Left cardiac atrium (tissue), 4 donors: ENCODE measurements around the gene MDC1. TPM values are rescaled to one million over a fixed set of nuclear protein-coding genes. Genes with fewer than 3 reads are reported as not detected.
"Not testable (repeated sequence)": the region's sequence is repeated elsewhere in the genome, so short reads cannot be mapped to it uniquely, and the experiment has no call there.

Source experiments
- ATAC-seq, 2 donors: fragments of 200-7000 bp; cut with Tn5 transposase; one replicate each; pipeline ENCODE4 v1.9.1; 2020; ENCODE audit warnings: mild to moderate bottlenecking in 2 of 2, moderate library complexity in 2 of 2
- DNase-seq: peaks from one replicate; pipeline ENCODE4 v3.0.0-alpha.2; 2020
- intact Hi-C, 2 donors: fragments of 100-400 bp; cut with DNase I; formaldehyde crosslinking; loops; one replicate each; pipeline versions ENCODE4 v1.14.1 to v1.15.1; 2022 to 2023
- long read RNA-seq: library from polyadenylated mRNA; unstranded; transcript quantifications from one replicate; pipeline ENCODE4 v2.0.0, GENCODE V29; 2021
- total RNA-seq, 2 donors: library from RNA; stranded (reverse); fragmentation: NEBNext Ultra II Directional; extraction: Animal tissue kit (Norgen Biotek cat#: 25700); gene quantifications; one replicate each; pipeline ENCODE4 v1.2.1, GENCODE V29; 2021
- donor health status: DM: no; HTN: yes; CAD: no.
- donor health status: DM: no; HTN: yes; CAD: no; lungs with severe emphysema.
- donor health status: DM: yes; HTN: yes; CAD: no.
- donor health status: Dilated cardiomyopathy.

Gene MDC1, protein sequence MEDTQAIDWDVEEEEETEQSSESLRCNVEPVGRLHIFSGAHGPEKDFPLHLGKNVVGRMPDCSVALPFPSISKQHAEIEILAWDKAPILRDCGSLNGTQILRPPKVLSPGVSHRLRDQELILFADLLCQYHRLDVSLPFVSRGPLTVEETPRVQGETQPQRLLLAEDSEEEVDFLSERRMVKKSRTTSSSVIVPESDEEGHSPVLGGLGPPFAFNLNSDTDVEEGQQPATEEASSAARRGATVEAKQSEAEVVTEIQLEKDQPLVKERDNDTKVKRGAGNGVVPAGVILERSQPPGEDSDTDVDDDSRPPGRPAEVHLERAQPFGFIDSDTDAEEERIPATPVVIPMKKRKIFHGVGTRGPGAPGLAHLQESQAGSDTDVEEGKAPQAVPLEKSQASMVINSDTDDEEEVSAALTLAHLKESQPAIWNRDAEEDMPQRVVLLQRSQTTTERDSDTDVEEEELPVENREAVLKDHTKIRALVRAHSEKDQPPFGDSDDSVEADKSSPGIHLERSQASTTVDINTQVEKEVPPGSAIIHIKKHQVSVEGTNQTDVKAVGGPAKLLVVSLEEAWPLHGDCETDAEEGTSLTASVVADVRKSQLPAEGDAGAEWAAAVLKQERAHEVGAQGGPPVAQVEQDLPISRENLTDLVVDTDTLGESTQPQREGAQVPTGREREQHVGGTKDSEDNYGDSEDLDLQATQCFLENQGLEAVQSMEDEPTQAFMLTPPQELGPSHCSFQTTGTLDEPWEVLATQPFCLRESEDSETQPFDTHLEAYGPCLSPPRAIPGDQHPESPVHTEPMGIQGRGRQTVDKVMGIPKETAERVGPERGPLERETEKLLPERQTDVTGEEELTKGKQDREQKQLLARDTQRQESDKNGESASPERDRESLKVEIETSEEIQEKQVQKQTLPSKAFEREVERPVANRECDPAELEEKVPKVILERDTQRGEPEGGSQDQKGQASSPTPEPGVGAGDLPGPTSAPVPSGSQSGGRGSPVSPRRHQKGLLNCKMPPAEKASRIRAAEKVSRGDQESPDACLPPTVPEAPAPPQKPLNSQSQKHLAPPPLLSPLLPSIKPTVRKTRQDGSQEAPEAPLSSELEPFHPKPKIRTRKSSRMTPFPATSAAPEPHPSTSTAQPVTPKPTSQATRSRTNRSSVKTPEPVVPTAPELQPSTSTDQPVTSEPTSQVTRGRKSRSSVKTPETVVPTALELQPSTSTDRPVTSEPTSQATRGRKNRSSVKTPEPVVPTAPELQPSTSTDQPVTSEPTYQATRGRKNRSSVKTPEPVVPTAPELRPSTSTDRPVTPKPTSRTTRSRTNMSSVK (N-terminal part only)
- 10 to 100 TPM; 19.1 to 25.6 TPM for total RNA-seq
- long read RNA-seq, partial matches to known transcripts: 1 of 1 reads
- long read RNA-seq, other reads (novel, unspliced or antisense): 0 of 1 reads

- ATAC-seq (peak; percentile 83 to 84), DNase-seq (peak; percentile 100)
- intact Hi-C loops: no loop called here
These were observed at the start of gene MDC1 for GRCh38 chr6:30717129-30717844. MDC1 (minus strand) TSS chr6:30717281; CDS start chr6:30715175, 2,106 bp downstream.

- intact Hi-C loops: no loop called here
- DNase-seq: no peak
- peak; percentile 13 to 64 for ATAC-seq
These were observed 49.5 kb upstream of the MDC1 start for GRCh38 chr6:30766461-30767157.

GRCh38 chr6:30765495-30765894, 48.4 kb upstream of the MDC1 start:
- ATAC-seq, intact Hi-C loops, DNase-seq: not testable (repeated sequence)

DNA sequence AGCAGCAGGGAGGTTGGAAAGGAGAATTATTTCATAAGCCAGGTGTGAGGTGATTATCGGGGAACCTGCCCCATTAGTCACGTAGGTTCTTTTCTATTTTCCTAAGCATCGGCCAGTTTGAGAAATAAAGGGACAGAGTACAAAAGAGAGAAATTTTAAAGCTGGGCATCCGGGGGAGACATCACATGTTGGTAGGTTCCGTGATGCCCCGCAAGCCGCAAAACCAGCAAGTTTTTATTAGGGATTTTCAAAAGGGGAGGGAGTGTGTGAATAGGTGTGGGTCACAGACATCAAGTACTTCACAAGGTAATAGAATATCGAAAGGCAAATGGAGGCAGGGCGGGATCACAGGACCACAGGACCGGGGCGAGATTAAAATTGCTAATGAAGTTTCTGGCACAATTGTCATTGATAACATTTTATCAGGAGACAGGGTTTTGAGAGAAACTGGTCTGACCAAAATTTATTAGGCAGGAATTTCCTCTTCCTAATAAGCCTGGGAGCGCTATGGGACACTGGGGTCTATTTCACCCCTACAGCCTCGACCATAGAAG, 47.5 kb upstream of the MDC1 start:
- intact Hi-C loops, ATAC-seq, DNase-seq: not testable (repeated sequence)

DNA sequence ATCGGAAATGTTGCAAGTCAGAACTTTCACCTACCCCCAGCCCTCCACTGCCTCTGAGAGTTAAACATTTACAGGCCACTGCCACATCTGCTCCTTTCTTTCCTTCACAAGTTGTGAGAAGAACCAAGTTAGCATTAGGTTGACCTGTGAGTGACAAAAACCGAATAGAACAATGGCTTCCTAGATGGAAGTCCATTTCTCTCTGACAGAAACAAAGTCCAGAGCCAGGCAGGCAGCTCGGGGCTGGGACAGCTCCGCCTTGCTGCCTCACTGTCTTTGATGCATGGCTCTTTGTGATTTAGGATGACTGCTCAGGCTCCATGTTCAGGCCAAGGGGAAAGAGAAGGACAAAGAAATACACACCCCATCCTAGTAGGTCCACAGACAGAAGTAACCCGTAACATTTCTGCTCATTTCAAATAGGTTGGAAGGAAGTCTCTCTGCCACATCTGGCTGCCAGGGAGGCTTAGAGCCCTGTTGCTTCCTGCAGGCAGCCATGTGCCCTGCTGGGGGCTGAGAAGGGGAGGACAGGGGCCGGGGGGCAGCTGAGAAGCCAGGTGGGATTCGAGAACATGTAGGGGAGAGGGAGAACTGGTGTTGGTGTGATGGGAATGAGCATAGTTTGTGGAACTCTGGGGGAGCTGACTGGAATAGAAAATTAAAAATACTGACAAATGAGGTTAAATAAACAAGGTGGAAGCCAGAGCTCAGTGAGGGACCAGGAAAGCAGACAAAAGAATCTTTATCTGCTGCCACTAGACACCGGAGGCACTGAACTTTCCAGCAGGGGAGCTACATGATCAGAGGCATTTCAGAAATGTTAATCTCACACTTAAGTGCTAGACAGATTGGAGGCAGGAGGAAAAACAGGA, 46.8 kb upstream of the MDC1 start:
- intact Hi-C loops: no loop called here
- peak; percentile 52 to 72 for ATAC-seq
- no peak for DNase-seq

GRCh38 chr6:30763155-30763617, 46.1 kb upstream of the MDC1 start:
- no peak for ATAC-seq
- intact Hi-C loops: no loop called here
- no peak for DNase-seq

DNA sequence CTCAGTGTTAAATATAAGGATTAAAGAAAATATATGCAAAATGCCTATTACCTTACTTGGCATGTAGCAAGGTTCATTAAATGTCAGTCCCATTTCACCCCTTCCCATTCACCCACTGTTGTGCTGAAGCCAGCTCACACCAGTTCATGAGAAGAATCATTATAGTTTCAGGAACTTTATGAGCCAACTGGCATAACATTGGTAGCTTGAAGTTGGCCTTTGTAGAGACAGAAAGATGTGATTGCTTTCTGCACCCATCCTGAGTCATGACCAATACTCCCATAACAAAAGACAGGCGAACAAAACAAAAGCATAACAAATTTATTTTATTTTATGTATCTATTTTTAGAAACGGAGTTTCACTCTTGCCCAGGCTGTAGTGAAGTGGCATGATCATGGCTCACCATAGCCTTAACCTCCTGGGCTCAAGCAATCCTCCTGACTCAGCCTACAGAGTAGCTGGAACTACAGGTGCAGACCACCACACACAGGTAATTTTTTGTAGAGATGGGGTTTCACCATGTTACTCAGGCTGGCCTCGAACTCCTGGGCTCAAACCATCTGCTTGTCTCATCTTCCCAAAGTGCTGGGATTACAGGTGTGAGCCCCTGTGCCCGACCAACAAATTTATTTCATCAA, 44.8 kb upstream of the MDC1 start:
- no peak for ATAC-seq
- DNase-seq: no peak
- intact Hi-C loops: no loop called here

DNA sequence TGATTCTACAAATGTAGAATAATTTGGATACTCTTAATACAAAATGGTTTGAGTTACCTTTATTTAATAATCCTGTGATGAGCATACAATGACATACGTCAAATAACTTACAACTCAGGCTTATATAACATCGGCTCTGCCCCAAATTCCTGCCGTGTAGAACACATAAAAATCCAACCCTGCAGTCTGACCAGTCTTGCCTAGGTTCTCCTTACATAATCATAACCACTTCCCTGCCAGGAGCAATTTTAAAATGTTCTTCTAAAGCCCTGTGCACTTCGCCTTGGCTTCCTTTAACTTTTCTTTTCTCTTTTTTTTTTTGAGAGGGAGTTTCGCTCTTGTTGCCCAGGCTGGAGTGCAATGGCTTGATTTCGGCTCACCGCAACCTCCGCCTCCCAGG, 43.5 kb upstream of the MDC1 start:
- intact Hi-C loops: no loop called here
- ATAC-seq (no peak), DNase-seq (no peak)

DNA sequence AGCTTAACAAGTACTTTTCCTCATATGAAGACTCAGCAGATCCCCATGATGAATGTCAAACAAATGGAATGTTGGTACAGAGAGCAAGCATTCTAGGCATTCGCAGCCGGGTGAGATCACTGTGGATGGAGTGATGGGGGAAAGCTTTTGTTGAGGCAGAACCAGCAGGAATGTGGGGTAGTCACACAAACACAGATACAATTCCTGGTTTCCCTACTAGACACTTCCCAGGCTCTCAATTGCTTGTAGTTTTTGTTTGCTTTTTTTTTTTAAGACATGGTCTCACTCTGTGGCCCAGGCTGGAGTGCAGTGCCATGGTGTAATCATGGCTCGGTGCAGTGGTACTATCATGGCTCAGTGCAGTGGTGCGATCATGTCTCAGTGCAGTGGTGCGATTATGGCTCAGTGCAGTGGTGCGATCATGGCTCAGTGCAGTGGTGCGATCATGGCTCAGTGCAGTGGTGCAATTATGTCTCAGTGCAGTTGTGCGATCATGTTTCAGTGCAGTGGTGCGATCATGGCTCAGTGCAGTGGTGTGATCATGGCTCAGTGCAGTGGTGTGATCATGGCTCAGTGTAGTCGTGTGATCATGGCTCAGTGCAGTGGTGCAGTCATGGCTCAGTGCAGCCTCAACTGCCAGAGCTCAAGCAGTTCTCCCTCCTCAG, 42.6 kb upstream of the MDC1 start:
- ATAC-seq (peak; percentile 65 to 69), DNase-seq (no peak)
- intact Hi-C loops: no loop called here

- intact Hi-C loops: no loop called here
- peak; percentile 28 to 34 for ATAC-seq
- peak; percentile 61 for DNase-seq
These were observed 40.3 kb upstream of the MDC1 start for GRCh38 chr6:30757261-30757904.

GRCh38 chr6:30756405-30757003, 39.4 kb upstream of the MDC1 start:
- ATAC-seq, intact Hi-C loops, DNase-seq: not testable (repeated sequence)

DNA sequence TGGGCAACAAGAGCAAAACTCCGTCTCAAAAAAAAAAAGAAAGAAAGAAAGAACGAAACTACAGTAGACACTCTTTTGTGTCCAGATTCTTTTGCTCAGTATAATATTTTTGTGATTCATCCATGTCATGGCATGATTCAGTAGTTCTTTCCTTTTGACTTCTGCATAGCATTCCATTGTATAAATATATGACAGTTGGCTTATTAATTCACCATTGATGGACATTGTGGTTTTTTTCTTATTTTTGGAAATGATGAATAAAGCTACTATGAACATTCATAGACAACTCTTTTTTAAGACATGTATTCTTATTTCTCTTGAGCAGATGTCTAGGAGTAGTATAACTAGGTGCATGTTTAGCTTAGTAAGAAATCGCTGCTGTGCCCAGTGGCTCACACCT, 37.5 kb upstream of the MDC1 start:
- DNase-seq: no peak
- intact Hi-C loops: no loop called here
- ATAC-seq: no peak

DNA sequence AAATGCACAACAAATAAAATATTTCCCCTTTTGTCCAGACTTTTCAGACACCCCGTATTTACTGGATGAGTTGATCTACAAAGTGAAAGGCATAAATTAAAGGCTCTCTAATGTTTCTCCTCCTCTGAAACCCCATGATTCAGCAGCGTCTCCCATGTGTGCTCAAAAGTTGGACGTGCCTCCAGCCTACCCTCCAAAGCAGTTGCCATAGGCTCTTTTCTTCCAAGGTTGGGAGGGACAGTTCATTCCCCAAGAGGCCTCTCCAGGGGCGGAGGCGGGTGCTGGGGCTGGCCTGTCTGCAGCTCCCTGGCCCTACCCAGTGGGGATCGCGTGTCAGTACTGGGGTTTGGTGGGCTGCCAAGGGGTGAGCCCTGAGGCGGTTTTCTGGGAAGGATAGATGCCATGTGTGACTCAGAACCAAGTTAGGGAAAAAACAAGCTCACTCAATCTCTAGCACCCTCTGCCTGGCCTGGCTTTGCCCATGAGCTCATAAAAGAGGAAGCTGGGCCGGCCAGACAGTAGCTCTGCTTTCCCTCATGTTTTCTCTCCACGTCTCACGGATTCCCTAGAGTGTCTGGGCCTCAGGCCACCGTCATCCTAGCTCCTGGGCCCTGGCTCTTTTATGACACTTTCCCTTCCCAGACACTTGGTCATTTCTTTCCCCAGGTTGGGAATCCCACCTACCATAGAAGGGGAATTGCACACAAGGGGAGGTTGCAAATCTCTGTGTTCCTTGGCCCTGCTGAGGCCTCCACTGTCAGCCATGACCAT, 35.3 kb upstream of the MDC1 start:
- intact Hi-C loops: no loop called here
- ATAC-seq: peak; percentile 96
- peak; percentile 97 for DNase-seq

DNA sequence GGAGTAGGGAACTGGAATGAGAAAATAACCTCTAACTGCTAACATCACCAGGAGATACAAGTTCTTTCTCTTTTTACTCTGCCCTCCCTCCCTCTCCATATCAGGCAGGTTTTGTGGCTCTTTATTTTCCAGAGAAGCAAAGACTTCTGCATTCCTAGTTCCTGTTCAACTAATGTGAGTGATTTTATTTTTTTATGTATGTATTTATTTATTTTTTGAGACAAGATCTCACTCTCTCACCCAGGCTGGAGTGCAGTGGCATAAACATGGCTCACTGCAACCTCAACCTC, 33.2 kb upstream of the MDC1 start:
- DNase-seq (no peak), ATAC-seq (no peak)
- intact Hi-C loops: no loop called here
